CD4-positive, alpha-beta T cell treated with Interleukin-4 for 4 hours (primary cell): ENCODE data around the gene RACK1.

Experiments
- DNase-seq: peaks from one replicate; pipeline ENCODE4 v3.0.0-alpha.2; 2020

RACK1 gene

GRCh38 chr5:181193656-181194055, 50.0 kb downstream of the RACK1 start:
- no peak for DNase-seq

- DNase-seq = no peak
Observed at GRCh38 chr5:181192337-181193046, 51.2 kb downstream of the RACK1 start.

GRCh38 chr5:181191526-181192336, 52.0 kb downstream of the RACK1 start:
- DNase-seq = peak; percentile 95

- DNase-seq = no peak
Observed at GRCh38 chr5:181190711-181191525, 52.8 kb downstream of the RACK1 start.

- DNase-seq = no peak
Observed at GRCh38 chr5:181189962-181190710, 53.6 kb downstream of the RACK1 start.

GRCh38 chr5:181189363-181189961, 54.2 kb downstream of the RACK1 start:
- DNase-seq = peak; percentile 82

GRCh38 chr5:181188700-181189362, 54.9 kb downstream of the RACK1 start:
- DNase-seq = peak; percentile 78

GRCh38 chr5:181187500-181188213, 56.0 kb downstream of the RACK1 start:
- DNase-seq = no peak

GRCh38 chr5:181186986-181187499, 56.7 kb downstream of the RACK1 start:
- no peak for DNase-seq
